HCT116 (cell line): ENCODE results near the gene SBF2.

Experiments used
- TF ChIP-seq, protein P1 (sequence below): IDR thresholded peaks from 2 replicates; pipeline ENCODE4 v1.6.1; 2012; ENCODE audit warnings: low read depth
- TF ChIP-seq, protein P2 (sequence below), 3 experiments: fragments of 200-600 bp in 1 of 3; sonication (generic) in 1 of 3; IDR thresholded peaks in 2 of 3; conservative IDR thresholded peaks in 1 of 3; 2 replicates each; pipeline ENCODE4 v1.5.1; 2012 to 2017; ENCODE audit warnings: low read depth in 2 of 3, low read length in 2 of 3, antibody characterized with exemption in 1 of 3, borderline replicate concordance in 1 of 3, control low read depth in 1 of 3, mild to moderate bottlenecking in 1 of 3, mixed read lengths in 1 of 3, mixed run types in 1 of 3, moderate library complexity in 1 of 3; ENCODE audit not compliant: insufficient read depth in 1 of 3

DNA sequence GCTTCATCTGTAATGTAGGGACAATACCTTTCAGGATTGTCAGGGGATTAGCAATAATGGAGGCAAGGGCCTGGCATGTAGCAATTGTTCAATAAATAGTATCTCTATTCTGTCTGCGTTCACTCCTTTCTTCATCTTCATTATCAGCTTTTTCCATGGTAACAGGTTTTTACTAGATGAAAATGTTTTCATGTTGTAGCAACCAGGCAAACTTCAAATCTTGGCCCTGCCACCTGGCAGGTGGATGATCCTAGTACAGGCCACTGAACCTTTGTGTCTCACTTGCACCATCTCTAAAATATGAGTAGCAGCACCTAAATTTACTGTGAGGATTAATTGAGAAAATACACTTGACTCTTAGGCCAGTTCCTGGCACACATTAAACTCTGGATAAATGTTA, 546.8 kb downstream of the SBF2 start:
- TF ChIP-seq, protein P1, sequence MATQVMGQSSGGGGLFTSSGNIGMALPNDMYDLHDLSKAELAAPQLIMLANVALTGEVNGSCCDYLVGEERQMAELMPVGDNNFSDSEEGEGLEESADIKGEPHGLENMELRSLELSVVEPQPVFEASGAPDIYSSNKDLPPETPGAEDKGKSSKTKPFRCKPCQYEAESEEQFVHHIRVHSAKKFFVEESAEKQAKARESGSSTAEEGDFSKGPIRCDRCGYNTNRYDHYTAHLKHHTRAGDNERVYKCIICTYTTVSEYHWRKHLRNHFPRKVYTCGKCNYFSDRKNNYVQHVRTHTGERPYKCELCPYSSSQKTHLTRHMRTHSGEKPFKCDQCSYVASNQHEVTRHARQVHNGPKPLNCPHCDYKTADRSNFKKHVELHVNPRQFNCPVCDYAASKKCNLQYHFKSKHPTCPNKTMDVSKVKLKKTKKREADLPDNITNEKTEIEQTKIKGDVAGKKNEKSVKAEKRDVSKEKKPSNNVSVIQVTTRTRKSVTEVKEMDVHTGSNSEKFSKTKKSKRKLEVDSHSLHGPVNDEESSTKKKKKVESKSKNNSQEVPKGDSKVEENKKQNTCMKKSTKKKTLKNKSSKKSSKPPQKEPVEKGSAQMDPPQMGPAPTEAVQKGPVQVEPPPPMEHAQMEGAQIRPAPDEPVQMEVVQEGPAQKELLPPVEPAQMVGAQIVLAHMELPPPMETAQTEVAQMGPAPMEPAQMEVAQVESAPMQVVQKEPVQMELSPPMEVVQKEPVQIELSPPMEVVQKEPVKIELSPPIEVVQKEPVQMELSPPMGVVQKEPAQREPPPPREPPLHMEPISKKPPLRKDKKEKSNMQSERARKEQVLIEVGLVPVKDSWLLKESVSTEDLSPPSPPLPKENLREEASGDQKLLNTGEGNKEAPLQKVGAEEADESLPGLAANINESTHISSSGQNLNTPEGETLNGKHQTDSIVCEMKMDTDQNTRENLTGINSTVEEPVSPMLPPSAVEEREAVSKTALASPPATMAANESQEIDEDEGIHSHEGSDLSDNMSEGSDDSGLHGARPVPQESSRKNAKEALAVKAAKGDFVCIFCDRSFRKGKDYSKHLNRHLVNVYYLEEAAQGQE = no peak
- TF ChIP-seq, protein P2, sequence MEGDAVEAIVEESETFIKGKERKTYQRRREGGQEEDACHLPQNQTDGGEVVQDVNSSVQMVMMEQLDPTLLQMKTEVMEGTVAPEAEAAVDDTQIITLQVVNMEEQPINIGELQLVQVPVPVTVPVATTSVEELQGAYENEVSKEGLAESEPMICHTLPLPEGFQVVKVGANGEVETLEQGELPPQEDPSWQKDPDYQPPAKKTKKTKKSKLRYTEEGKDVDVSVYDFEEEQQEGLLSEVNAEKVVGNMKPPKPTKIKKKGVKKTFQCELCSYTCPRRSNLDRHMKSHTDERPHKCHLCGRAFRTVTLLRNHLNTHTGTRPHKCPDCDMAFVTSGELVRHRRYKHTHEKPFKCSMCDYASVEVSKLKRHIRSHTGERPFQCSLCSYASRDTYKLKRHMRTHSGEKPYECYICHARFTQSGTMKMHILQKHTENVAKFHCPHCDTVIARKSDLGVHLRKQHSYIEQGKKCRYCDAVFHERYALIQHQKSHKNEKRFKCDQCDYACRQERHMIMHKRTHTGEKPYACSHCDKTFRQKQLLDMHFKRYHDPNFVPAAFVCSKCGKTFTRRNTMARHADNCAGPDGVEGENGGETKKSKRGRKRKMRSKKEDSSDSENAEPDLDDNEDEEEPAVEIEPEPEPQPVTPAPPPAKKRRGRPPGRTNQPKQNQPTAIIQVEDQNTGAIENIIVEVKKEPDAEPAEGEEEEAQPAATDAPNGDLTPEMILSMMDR (IDR thresholded peaks at IDR 0.05 in 2 of 3, conservative IDR thresholded peaks at IDR 0.05 in 1 of 3; ENCODE audit: borderline replicate concordance in 1 of 3, insufficient read depth in 1 of 3, low read depth in 2 of 3, low read length in 2 of 3) = no peak
